Breast epithelium (tissue), 3 donors: ENCODE data around the gene RFNG.

ENCODE experiments used
- POLR2A ChIP-seq: fragments of 450-650 bp; IDR thresholded peaks from one replicate; pipeline ENCODE4 v1.6.1; 2016; ENCODE audit warnings: antibody characterized with exemption, mild to moderate bottlenecking, moderate library complexity
- POLR2AphosphoS5 ChIP-seq, 3 donors: sonication (generic); formaldehyde crosslinking; IDR thresholded peaks; one replicate each; pipeline ENCODE4 v1.6.1; 2017; ENCODE audit warnings: antibody characterized with exemption in 3 of 3
- TF ChIP-seq, protein P1 (sequence below), 3 donors: fragments of 450-650 bp; IDR thresholded peaks; one replicate each; pipeline ENCODE4 v1.5.1; 2016 to 2017; ENCODE audit warnings: antibody characterized with exemption in 3 of 3, mild to moderate bottlenecking in 3 of 3, moderate library complexity in 3 of 3

DNA sequence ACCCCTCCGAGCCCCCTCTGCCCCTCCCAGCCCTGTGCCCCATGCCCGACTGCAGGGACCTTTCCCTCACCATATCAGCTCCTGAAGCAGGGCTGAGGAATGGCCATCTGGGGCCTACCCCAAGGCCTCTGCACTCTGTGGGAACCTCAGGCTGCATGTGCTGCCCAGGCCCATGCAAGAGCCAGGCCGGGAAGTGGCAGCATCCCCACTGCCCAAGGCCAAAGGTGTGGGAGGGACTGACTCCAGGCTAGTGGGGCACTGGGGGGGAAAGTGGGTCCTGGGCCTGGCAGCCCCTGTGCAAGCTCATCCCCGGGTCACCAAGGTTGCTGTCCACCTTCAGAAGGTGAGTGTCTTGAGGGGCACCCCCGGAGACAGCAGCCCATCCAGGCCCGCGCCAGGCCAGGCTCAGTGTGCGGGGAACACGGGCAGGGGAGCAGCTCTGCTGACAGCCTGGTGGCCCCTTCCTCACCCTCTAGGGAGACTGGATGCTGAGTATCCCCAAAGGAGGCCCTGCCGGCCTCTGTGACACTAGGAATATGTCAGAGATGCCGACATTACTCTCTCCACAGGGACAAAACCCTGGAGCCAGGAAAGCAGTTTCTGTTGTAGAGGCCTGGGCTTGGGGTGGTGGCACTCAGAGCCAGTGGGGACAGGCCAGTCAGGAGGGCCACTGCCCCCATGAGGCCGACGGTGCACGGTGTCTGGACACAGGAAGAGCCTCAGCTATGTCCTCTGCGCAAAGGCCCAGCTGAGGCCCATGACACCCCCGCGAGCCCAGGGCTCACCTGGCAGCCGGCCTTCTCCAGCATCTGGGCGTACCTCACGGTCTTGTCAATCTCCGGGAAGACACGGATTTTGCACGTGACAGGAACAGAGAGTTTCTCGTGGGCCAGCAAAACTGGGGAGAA lies 10.7 kb upstream of the RFNG start:
- TF ChIP-seq, protein P1, sequence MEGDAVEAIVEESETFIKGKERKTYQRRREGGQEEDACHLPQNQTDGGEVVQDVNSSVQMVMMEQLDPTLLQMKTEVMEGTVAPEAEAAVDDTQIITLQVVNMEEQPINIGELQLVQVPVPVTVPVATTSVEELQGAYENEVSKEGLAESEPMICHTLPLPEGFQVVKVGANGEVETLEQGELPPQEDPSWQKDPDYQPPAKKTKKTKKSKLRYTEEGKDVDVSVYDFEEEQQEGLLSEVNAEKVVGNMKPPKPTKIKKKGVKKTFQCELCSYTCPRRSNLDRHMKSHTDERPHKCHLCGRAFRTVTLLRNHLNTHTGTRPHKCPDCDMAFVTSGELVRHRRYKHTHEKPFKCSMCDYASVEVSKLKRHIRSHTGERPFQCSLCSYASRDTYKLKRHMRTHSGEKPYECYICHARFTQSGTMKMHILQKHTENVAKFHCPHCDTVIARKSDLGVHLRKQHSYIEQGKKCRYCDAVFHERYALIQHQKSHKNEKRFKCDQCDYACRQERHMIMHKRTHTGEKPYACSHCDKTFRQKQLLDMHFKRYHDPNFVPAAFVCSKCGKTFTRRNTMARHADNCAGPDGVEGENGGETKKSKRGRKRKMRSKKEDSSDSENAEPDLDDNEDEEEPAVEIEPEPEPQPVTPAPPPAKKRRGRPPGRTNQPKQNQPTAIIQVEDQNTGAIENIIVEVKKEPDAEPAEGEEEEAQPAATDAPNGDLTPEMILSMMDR (IDR thresholded peaks at IDR 0.05) = no peak
- TF ChIP-seq POLR2A (no peak), POLR2AphosphoS5 (IDR thresholded peaks at IDR 0.05) (no peak)
